ENCODE results near the gene CGN.

CGN gene

DNA sequence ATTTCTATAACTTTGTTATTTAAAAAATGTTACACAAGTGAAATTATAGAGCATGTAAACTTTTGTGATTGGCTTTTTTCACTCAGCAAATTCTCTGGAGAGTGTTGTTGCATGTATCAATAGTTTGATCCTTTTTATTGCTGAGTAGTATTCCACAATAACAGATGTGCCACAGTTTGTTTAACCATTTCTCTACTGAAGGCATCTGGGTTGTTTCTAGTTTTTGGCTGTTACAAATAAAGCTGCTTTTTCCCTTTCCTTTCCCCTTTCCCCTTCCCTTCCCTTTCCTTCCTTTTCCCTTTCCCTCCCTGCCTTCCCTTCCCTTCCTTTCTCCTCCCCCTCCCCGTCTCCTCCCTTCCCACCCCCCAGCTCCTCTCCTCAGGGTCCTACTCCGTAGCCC is 44.9 kb downstream of the CGN start:
- no peak for TF ChIP-seq EZH2 (IDR thresholded peaks at IDR 0.05; ENCODE audit: borderline replicate concordance, low read length)
- TF ChIP-seq, protein P1, sequence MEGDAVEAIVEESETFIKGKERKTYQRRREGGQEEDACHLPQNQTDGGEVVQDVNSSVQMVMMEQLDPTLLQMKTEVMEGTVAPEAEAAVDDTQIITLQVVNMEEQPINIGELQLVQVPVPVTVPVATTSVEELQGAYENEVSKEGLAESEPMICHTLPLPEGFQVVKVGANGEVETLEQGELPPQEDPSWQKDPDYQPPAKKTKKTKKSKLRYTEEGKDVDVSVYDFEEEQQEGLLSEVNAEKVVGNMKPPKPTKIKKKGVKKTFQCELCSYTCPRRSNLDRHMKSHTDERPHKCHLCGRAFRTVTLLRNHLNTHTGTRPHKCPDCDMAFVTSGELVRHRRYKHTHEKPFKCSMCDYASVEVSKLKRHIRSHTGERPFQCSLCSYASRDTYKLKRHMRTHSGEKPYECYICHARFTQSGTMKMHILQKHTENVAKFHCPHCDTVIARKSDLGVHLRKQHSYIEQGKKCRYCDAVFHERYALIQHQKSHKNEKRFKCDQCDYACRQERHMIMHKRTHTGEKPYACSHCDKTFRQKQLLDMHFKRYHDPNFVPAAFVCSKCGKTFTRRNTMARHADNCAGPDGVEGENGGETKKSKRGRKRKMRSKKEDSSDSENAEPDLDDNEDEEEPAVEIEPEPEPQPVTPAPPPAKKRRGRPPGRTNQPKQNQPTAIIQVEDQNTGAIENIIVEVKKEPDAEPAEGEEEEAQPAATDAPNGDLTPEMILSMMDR (IDR thresholded peaks at IDR 0.05; ENCODE audit: low read length): no peak
- Histone ChIP-seq H3K9me3 (ENCODE audit: low read length) (no peaks in the 10 kb centered on the region), H3K4me1 (ENCODE audit: insufficient read depth, low read length, severe bottlenecking) (no peaks in the 10 kb centered on the region), H3K79me2 (ENCODE audit: insufficient read depth, low read length) (no peaks in the 10 kb centered on the region), H3K4me3 (ENCODE audit: low read depth, low read length, poor library complexity, severe bottlenecking) (no peak overlapping the region), H3K4me2 (ENCODE audit: low read length) (no peak overlapping the region), H2AFZ (ENCODE audit: low read length) (no peak overlapping the region), H3K27me3 (ENCODE audit: insufficient read depth, low read length) (no peaks in the 10 kb centered on the region), H3K9ac (ENCODE audit: low read length) (no peak overlapping the region), H3K9me2 (ENCODE audit: low read depth, low read length) (no peaks in the 10 kb centered on the region), H3K36me3 (ENCODE audit: insufficient read depth, low read length) (no peaks in the 10 kb centered on the region), H4K20me1 (ENCODE audit: insufficient read depth, low read length) (no peaks in the 10 kb centered on the region), H3F3A (ENCODE audit: insufficient read depth, low read length) (no peaks in the 10 kb centered on the region), H3K27ac (ENCODE audit: low read depth, low read length, poor library complexity, severe bottlenecking) (no peak overlapping the region)

DNA sequence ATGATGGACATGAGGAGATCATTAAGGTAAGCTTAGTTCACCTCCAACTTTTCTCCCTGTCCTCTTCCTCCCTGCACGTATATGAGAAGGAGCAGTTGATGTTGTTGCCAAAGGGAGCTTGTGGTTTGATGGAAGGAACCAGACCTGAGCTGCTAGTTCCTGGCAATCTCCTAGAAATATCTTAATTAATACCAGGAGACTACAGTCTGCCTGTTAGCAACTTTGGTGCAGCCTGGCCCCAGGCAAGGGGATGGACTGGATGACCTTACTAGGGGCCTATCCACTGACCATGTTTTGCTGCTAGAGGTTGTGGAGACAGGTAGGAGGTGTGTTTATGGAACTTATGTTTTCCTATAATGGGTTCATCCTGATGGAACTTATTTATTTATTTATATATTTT is 51.5 kb downstream of the CGN start:
- no peak overlapping the region for H2AFZ ChIP-seq (ENCODE audit: low read length)
- H3K27me3 ChIP-seq (ENCODE audit: insufficient read depth, low read length): no peaks in the 10 kb centered on the region
- H3F3A ChIP-seq (ENCODE audit: insufficient read depth, low read length): no peaks in the 10 kb centered on the region
- no peaks in the 10 kb centered on the region for H3K4me1 ChIP-seq (ENCODE audit: insufficient read depth, low read length, severe bottlenecking)
- no peaks in the 10 kb centered on the region for H3K79me2 ChIP-seq (ENCODE audit: insufficient read depth, low read length)
- H3K4me2 ChIP-seq (ENCODE audit: low read length): no peak overlapping the region
- no peak overlapping the region for H3K27ac ChIP-seq (ENCODE audit: low read depth, low read length, poor library complexity, severe bottlenecking)
- no peaks in the 10 kb centered on the region for H3K9me3 ChIP-seq (ENCODE audit: low read length)
- no peaks in the 10 kb centered on the region for H4K20me1 ChIP-seq (ENCODE audit: insufficient read depth, low read length)
- no peak overlapping the region for H3K9ac ChIP-seq (ENCODE audit: low read length)
- TF ChIP-seq, protein P1 (IDR thresholded peaks at IDR 0.05; ENCODE audit: low read length): no peak
- TF ChIP-seq EZH2 (IDR thresholded peaks at IDR 0.05; ENCODE audit: borderline replicate concordance, low read length): no peak
- no peak overlapping the region for H3K4me3 ChIP-seq (ENCODE audit: low read depth, low read length, poor library complexity, severe bottlenecking)
- H3K9me2 ChIP-seq (ENCODE audit: low read depth, low read length): no peaks in the 10 kb centered on the region
- H3K36me3 ChIP-seq (ENCODE audit: insufficient read depth, low read length): no peaks in the 10 kb centered on the region

DNA sequence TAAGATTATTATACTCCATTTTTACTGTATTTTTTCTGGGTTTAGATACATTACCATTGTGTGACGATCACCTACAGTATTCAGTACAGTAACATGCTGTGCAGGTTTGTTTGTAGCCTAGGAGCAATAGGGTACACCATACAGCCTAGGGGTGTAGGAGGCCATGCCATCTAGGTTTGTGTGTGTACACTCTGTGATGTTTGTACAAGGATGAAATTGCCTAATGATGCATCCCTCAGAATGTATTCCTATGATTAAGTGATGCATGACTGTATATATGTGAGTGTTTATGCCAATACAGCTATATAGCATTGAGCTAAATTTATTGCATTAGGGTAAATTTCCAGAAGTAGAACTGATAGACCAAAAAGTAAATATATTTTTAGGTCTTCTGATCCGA is 52.2 kb downstream of the CGN start:
- Histone ChIP-seq H2AFZ (ENCODE audit: low read length) (no peak overlapping the region), H3K9me2 (ENCODE audit: low read depth, low read length) (no peaks in the 10 kb centered on the region), H4K20me1 (ENCODE audit: insufficient read depth, low read length) (no peaks in the 10 kb centered on the region), H3K9ac (ENCODE audit: low read length) (no peak overlapping the region), H3K9me3 (ENCODE audit: low read length) (no peaks in the 10 kb centered on the region), H3K79me2 (ENCODE audit: insufficient read depth, low read length) (no peaks in the 10 kb centered on the region), H3K36me3 (ENCODE audit: insufficient read depth, low read length) (no peaks in the 10 kb centered on the region), H3K4me3 (ENCODE audit: low read depth, low read length, poor library complexity, severe bottlenecking) (no peak overlapping the region), H3K4me1 (ENCODE audit: insufficient read depth, low read length, severe bottlenecking) (no peaks in the 10 kb centered on the region), H3K27me3 (ENCODE audit: insufficient read depth, low read length) (no peaks in the 10 kb centered on the region), H3F3A (ENCODE audit: insufficient read depth, low read length) (no peaks in the 10 kb centered on the region), H3K4me2 (ENCODE audit: low read length) (no peak overlapping the region), H3K27ac (ENCODE audit: low read depth, low read length, poor library complexity, severe bottlenecking) (no peak overlapping the region)
- TF ChIP-seq EZH2 (IDR thresholded peaks at IDR 0.05; ENCODE audit: borderline replicate concordance, low read length): no peak
- TF ChIP-seq, protein P1 (IDR thresholded peaks at IDR 0.05; ENCODE audit: low read length): no peak
